GM19328 (cell line): Measurements from ENCODE around the gene FBXL15.

Experiments
- ATAC-seq: cut with Tn5 transposase; IDR thresholded peaks from one replicate; pipeline ENCODE4 v1.9.1; 2021; ENCODE audit warnings: mild to moderate bottlenecking, moderate library complexity; ENCODE audit not compliant: unreplicated experiment

Gene FBXL15, protein sequence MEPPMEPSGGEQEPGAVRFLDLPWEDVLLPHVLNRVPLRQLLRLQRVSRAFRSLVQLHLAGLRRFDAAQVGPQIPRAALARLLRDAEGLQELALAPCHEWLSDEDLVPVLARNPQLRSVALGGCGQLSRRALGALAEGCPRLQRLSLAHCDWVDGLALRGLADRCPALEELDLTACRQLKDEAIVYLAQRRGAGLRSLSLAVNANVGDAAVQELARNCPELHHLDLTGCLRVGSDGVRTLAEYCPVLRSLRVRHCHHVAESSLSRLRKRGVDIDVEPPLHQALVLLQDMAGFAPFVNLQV

DNA sequence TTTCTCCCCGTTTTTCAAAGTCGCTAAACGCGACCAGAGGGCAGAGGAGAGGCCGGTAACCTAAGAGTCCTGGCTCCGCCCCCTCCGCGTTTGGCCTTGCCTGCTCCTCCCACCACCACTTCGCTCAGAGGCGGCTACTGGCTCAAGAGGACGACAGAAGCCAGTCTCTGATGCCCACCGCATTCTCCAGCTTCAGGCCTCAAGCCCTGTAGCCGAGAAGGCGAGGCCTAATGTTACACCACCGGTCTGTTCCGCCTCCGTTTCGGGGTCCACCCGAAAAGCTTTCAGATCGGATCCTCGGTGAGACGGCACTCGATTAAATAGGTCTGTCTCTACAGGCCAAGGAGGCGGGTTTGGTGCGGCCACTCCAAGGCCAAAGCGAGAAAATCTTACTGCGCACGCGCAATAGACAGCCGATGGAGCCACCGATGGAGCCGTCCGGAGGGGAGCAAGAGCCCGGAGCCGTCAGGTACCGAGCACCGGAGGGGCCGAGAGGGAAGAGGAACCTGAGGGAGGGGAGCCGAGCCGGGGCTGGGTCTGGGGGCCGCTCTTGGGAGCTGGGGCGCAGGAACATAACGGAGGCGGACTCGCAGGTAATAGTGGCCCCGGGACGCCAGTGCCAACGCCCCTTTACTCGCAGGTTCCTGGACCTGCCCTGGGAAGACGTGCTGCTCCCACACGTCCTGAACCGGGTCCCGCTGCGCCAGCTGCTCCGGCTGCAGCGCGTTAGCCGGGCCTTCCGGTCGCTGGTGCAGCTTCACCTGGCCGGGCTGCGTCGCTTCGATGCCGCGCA, at the start of gene FBXL15:
Gene FBXL15 (plus strand): TSS at position 123 of the 793 bp plus-strand sequence. CDS start 294 bp downstream, at position 417.
- ATAC-seq, result peak; percentile 79

GRCh38 chr10:102371295-102371694, 49.3 kb upstream of the FBXL15 start:
- no peak for ATAC-seq

GRCh38 chr10:102375250-102375649, 45.4 kb upstream of the FBXL15 start:
- ATAC-seq, result no peak

DNA sequence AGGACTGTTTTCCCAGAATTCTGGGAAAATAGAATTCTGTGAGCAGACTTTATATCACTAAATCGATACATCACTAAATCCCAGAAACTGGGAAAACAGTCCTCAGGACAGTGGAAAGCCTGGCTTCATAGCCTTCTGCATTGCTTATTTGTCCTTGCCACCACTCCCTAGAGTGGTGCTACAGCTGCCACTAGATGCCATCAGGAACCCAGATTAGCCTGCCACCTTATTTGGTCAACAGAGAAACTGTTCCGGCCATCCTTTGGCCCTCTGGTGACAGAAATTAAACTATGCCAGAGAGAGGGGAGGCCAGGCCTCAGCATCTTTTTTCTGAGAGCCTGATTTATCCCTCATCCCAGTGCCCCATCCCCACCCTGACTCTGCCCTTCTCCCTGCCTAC, 44.8 kb upstream of the FBXL15 start:
- ATAC-seq, result no peak

DNA sequence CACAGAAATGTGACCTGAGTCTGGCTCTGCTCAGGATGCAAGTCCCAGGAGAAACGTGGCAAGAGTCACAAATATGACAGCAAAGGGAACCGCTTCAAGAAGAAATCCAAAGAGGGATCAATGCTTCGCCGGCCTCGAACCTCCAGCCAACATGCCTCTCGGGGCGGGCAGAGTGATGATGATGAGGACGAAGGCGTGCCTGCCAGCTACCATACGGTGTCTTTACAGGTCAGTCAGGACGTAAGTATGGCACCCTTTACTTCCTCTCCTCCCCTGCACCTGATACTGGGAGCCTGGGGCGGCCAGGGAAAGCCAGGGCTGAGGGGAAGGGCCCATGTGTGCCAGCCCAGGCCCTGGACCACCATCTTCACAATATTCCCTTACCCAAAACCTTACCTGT, 43.7 kb upstream of the FBXL15 start:
- ATAC-seq, result no peak

GRCh38 chr10:102379383-102379782, 41.3 kb upstream of the FBXL15 start:
- ATAC-seq, result no peak

GRCh38 chr10:102381983-102382382, 38.7 kb upstream of the FBXL15 start:
- ATAC-seq, result no peak

GRCh38 chr10:102382871-102383270, 37.8 kb upstream of the FBXL15 start:
- ATAC-seq, result no peak

- ATAC-seq, result no peak
Measured at GRCh38 chr10:102384053-102384452, 36.6 kb upstream of the FBXL15 start.

DNA sequence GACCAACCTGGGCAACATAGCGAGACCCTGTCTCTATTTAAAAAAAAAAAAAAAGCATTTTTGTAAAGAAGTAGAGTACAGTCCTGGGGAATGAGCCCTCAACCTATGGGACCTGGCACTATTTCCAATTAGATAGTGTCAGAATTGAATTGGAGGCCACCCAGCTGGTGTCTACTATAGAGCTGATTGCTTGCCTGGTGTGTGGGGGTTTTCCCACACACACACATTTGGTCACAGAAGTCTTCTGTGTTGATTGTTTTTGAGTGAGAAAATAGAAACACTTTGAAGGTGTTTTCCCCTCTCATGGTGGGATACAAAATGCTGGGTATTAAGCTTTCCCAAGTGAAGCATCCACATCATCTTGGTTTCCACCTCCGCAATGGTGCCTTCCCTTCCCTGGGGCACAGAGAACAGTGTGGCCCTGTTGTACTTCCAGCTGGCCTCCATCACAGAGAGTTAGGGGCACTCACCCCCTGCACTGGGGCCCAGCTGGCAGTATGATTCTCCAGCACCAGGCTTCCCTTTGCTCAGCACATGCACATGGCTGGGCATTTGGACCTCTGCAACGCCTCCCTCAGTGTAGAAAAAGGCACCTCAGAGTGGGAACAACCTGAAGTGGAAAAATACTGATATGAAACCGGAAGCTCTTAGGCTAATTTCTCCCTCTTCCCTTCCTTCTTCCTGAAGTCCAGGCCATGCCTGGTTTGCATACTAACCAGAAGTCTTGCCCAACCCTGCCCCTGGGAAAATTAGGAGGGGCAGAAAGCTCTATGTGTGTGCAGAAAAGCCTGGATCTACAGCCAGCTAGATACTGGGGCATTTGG, 35.8 kb upstream of the FBXL15 start:
- no peak for ATAC-seq

- ATAC-seq, result no peak
Measured at GRCh38 chr10:102389894-102390293, 30.7 kb upstream of the FBXL15 start.

DNA sequence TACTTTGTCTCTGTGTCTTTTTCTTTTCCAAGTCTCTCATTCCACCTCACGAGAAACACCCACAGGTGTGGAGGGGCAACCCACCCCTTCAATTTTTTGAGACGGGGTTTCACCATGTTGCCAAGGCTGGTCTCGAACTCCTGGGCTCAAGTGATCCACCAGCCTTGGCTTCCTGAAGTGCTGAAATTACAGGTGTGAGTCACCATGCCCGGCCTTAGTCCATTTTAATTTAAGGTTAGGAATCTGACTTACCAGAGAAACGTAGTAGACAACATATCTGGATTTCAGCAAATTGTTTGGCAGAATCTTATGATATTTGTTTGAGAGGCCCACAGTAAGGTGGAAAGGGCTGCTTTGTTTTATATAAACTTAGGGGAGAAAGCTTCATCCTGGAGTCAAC, 28.3 kb upstream of the FBXL15 start:
- no peak for ATAC-seq

GRCh38 chr10:102393411-102394078, 27.1 kb upstream of the FBXL15 start:
- no peak for ATAC-seq

DNA sequence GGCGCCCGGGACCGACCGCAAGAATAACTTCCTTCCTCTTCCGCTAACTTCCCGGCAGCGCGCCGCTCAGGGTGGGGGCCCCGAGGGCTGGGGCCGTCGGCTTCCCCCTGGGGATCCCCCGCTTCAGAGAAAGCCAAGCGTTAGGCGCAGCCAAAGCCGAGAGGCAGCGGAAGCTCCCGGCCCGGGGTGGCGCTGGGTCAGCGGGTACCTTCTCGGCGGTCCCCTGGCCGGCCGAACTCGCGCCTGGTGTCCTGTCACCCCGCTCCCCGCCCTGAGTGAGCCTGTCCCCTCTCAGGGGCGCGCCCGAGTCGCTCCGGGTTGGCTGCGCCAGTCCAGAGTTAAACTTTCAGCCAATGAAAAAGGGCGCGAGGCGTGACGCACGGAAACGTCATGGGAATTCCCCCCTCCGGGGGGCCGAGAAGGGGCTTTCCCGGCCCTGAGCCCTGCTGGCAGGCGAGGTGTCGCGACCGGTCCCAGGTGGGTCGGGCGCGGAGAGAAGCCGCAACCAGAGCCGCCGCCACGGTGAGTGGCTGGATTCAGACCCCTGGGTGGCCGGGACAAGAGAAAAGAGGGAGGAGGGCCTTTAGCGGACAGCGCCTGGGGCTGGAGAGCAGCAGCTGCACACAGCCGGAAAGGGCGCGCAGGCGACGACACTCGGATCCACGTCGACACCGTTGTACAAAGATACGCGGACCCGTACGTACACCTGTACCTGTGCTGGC, 26.4 kb upstream of the FBXL15 start:
- peak; percentile 82 for ATAC-seq

DNA sequence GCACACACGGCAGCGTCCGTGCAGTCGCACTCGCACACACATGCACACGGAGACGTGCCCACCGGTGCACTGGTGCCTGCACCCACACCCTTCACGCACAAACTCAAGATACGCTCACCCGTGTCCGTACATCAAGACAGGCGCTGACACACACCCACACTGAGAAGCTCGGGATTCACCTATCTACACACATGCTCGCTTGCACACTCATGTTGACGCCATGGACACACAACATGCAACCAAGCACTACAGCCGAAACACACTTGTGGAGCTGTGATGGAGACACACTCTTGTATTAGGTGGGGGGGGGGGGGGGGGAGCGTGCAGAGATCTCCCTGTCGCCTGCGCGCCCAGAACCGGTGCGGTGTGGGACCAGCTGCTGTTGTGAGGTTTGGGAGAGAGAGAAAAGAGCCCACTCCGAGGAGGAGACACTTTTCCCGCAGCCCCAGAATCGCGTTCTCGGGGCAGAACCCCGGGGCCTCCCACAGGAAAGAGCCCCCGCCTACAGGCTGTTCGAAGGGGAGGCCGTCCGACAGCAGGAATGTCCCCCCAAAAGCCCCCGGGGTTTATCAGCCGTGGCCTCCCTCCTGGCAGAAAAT, 25.7 kb upstream of the FBXL15 start:
- ATAC-seq, result no peak

- ATAC-seq, result no peak
Measured at GRCh38 chr10:102395400-102396316, 25.0 kb upstream of the FBXL15 start, which contains the start of gene NFKB2. TSS of gene NFKB2 (plus strand) at chr10:102395705. CDS start at chr10:102395960, 255 bp downstream.

DNA sequence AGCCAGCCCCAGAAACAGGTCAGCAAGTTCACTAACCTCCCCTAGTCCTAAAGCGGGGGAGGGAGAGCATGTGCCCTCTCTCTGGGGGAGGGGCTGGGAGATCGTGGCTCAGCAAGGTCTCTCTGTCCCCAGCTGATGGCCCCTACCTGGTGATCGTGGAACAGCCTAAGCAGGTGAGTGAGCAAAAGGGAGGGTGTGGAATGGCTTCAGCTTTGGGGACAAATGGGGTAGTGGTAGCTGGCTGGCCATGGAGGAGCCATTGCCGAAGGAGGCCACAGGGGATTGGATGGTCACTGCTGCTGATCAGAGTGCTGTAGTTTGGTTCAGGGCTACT, 24.4 kb upstream of the FBXL15 start:
- no peak for ATAC-seq

DNA sequence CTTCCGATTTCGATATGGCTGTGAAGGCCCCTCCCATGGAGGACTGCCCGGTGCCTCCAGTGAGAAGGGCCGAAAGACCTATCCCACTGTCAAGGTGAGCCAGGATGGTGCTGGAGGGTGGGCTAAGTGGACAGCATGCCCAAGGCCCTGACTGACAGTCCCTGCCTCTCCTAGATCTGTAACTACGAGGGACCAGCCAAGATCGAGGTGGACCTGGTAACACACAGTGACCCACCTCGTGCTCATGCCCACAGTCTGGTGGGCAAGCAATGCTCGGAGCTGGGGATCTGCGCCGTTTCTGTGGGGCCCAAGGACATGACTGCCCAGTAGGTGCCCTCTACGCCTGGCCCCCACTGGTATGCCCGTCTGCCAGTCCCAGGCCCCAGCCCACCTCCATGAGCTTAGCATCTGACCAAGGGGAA, 23.9 kb upstream of the FBXL15 start:
- ATAC-seq, result no peak
